SU-DHL-6 (cell line): ENCODE measurements around the gene NLRP1.

Source experiments
- H2AFZ ChIP-seq: fragments of 200-600 bp; sonication (generic); 2 replicates; pipeline ENCODE4 v1.6.1; 2014; ENCODE audit warnings: low read depth, mild to moderate bottlenecking, moderate library complexity, mixed read lengths, antibody characterized with exemption, low read length; ENCODE audit not compliant: severe bottlenecking
- H3F3A ChIP-seq: fragments of 200-600 bp; shearing (Covaris generic); 2 replicates; pipeline ENCODE4 v1.6.0; 2016; ENCODE audit warnings: antibody characterized with exemption, mild to moderate bottlenecking; ENCODE audit not compliant: insufficient read depth
- H3K27ac ChIP-seq: fragments of 200-600 bp; sonication (generic); 2 replicates; pipeline ENCODE4 v1.5.1; 2016; ENCODE audit warnings: low read depth, mild to moderate bottlenecking, low read length, moderate library complexity, mixed read lengths
- H3K27me3 ChIP-seq: fragments of 200-600 bp; sonication (generic), shearing (Covaris generic); 2 replicates; pipeline ENCODE4 v1.6.0; 2014; ENCODE audit warnings: mild to moderate bottlenecking, low read length
- H3K36me3 ChIP-seq: fragments of 200-600 bp; sonication (generic); 2 replicates; pipeline ENCODE4 v1.6.1; 2014; ENCODE audit warnings: mild to moderate bottlenecking, low read length, mixed read lengths
- H3K4me2 ChIP-seq: fragments of 300-600, 200-600 bp; shearing (Covaris generic), sonication (generic); 2 replicates; pipeline ENCODE4 v1.6.0; 2014; ENCODE audit warnings: low read length, low read depth, mild to moderate bottlenecking; ENCODE audit not compliant: poor library complexity, severe bottlenecking
- H3K4me3 ChIP-seq: fragments of 200-600 bp; sonication (generic); 2 replicates; pipeline ENCODE4 v1.5.1; 2014; ENCODE audit warnings: antibody characterized with exemption, low read length, mild to moderate bottlenecking, mixed read lengths; ENCODE audit not compliant: insufficient read depth, poor library complexity, severe bottlenecking
- H3K79me2 ChIP-seq: fragments of 200-600 bp; sonication (generic); 2 replicates; pipeline ENCODE4 v1.6.1; 2014; ENCODE audit warnings: mild to moderate bottlenecking, low read length, moderate library complexity; ENCODE audit not compliant: insufficient read depth
- H3K9ac ChIP-seq: fragments of 200-600 bp; sonication (generic); 2 replicates; pipeline ENCODE4 v1.7.0; 2014; ENCODE audit warnings: mild to moderate bottlenecking, low read length
- H3K9me2 ChIP-seq: fragments of 200-600 bp; sonication (generic); replicated peaks from 2 replicates; pipeline ENCODE4 v1.6.1; 2014; ENCODE audit warnings: low read length; ENCODE audit not compliant: insufficient read depth
- H3K9me3 ChIP-seq: fragments of 200-600 bp; sonication (generic); 2 replicates; pipeline ENCODE4 v1.6.1; 2014; ENCODE audit warnings: low read length, mixed read lengths; ENCODE audit not compliant: insufficient read depth
- H4K20me1 ChIP-seq: fragments of 200-600 bp; sonication (generic); 2 replicates; pipeline ENCODE4 v1.6.1; 2014; ENCODE audit warnings: low read depth, mild to moderate bottlenecking, antibody characterized with exemption, low read length, moderate library complexity, mixed read lengths
- CTCF ChIP-seq: fragments of 200-600 bp; sonication (generic); IDR thresholded peaks from one replicate; pipeline ENCODE4 v1.5.1; 2017; ENCODE audit warnings: antibody characterized with exemption, mild to moderate bottlenecking, low read length, moderate library complexity; ENCODE audit not compliant: insufficient read depth, poor library complexity, severe bottlenecking
- EZH2phosphoT487 ChIP-seq: fragments of 200-600 bp; sonication (generic), shearing (Covaris generic); conservative IDR thresholded peaks from 2 replicates; pipeline ENCODE4 v1.6.1; 2018; ENCODE audit warnings: mild to moderate bottlenecking, antibody characterized with exemption, low read length, moderate library complexity, mixed read lengths

NLRP1 gene

GRCh38 chr17:5598457-5598856 lies 14.1 kb upstream of the NLRP1 start:
- Histone ChIP-seq H3K9me2 (no peaks in the 10 kb centered on the region), H4K20me1 (no peaks in the 10 kb centered on the region), H3K9me3 (no peaks in the 10 kb centered on the region), H3K36me3 (no peaks in the 10 kb centered on the region), H2AFZ (no peak overlapping the region), H3K4me3 (no peak overlapping the region), H3K27me3 (no peaks in the 10 kb centered on the region), H3K79me2 (no peaks in the 10 kb centered on the region), H3F3A (no peaks in the 10 kb centered on the region), H3K4me2 (no peak overlapping the region), H3K27ac (no peak overlapping the region), H3K9ac (no peak overlapping the region)
- TF ChIP-seq EZH2phosphoT487 (no peak), CTCF (no peak)

- no peaks in the 10 kb centered on the region for H3K27me3 ChIP-seq
- H3K9me2 ChIP-seq, result no peaks in the 10 kb centered on the region
- H3K79me2 ChIP-seq, result no peaks in the 10 kb centered on the region
- H2AFZ ChIP-seq, result no peak overlapping the region
- no peaks in the 10 kb centered on the region for H3K36me3 ChIP-seq
- no peak overlapping the region for H3K9ac ChIP-seq
- H3K4me3 ChIP-seq, result no peak overlapping the region
- H4K20me1 ChIP-seq, result no peaks in the 10 kb centered on the region
- no peaks in the 10 kb centered on the region for H3F3A ChIP-seq
- H3K9me3 ChIP-seq, result no peaks in the 10 kb centered on the region
- H3K4me2 ChIP-seq, result no peak overlapping the region
- TF ChIP-seq EZH2phosphoT487 (no peak), CTCF (no peak)
- no peak overlapping the region for H3K27ac ChIP-seq
These were observed 12.1 kb upstream of the NLRP1 start for GRCh38 chr17:5596421-5596820.

GRCh38 chr17:5595831-5596230 lies 11.5 kb upstream of the NLRP1 start:
- no peak overlapping the region for H3K4me2 ChIP-seq
- H3K79me2 ChIP-seq, result no peaks in the 10 kb centered on the region
- no peaks in the 10 kb centered on the region for H3K9me3 ChIP-seq
- no peaks in the 10 kb centered on the region for H4K20me1 ChIP-seq
- no peaks in the 10 kb centered on the region for H3K9me2 ChIP-seq
- H3K36me3 ChIP-seq, result no peaks in the 10 kb centered on the region
- no peak overlapping the region for H3K27ac ChIP-seq
- no peaks in the 10 kb centered on the region for H3K27me3 ChIP-seq
- TF ChIP-seq CTCF (no peak), EZH2phosphoT487 (no peak)
- H3K9ac ChIP-seq, result no peak overlapping the region
- H3K4me3 ChIP-seq, result no peak overlapping the region
- H3F3A ChIP-seq, result no peaks in the 10 kb centered on the region
- no peak overlapping the region for H2AFZ ChIP-seq
